ENCODE data around the gene TPRX2. TPM values are rescaled to one million over a fixed set of nuclear protein-coding genes. Genes with fewer than 3 reads are reported as not detected.
A peak's percentile ranks its signal among the peaks of the same experiment; 100 is the strongest.

The TPRX2 gene
- total RNA-seq, 6 experiments from 2014 or later = not detected

DNA sequence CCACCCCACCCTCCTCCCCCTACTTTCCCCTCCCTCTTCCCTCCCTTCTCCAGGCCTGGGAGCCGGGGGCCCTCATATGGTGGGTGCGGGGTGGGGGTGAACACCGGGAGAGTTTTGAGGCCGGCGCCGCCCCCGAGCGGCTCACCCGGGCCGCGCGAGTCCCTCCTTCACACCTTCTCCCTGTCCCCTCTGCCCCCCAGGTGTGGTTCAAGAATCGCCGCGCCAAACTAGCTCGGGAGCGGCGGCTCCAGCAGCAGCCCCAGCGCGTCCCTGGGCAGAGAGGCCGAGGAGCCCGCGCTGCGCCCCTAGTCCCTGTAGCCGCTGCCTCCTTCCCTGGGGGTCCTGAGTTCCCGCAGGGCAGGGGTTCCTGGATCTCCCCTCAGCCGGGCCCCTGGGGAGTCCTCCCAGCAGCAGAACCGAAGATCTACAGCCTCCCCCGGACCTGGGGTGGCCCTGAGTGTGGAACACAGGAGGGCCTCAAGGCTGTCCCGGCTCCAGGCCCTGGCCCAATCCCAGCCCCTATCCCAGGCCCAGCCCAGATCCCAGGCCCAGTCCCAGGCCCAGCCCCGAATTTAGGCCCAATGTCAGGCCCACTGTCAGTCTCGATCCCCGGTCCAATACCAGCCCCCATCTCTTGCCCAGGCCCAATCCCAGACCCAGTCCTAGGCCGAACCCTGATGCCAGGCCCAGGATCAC, 1.7 kb downstream of the TPRX2 start:
- intact Hi-C loops (cut with DNase I) = no loop called here
- TF ChIP-seq, protein P1, sequence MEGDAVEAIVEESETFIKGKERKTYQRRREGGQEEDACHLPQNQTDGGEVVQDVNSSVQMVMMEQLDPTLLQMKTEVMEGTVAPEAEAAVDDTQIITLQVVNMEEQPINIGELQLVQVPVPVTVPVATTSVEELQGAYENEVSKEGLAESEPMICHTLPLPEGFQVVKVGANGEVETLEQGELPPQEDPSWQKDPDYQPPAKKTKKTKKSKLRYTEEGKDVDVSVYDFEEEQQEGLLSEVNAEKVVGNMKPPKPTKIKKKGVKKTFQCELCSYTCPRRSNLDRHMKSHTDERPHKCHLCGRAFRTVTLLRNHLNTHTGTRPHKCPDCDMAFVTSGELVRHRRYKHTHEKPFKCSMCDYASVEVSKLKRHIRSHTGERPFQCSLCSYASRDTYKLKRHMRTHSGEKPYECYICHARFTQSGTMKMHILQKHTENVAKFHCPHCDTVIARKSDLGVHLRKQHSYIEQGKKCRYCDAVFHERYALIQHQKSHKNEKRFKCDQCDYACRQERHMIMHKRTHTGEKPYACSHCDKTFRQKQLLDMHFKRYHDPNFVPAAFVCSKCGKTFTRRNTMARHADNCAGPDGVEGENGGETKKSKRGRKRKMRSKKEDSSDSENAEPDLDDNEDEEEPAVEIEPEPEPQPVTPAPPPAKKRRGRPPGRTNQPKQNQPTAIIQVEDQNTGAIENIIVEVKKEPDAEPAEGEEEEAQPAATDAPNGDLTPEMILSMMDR (IDR thresholded peaks at IDR 0.05) = no peak
- peak; percentile 50 for TF ChIP-seq POLR2A (IDR thresholded peaks at IDR 0.05)
- Histone ChIP-seq H3K9me3 (no peaks in the 10 kb centered on the region), H3K36me3 (peaks cover 0 to 14% (median 0%) of the 10 kb centered on the region in 4 donors), H3K27me3 (no peaks in the 10 kb centered on the region), H3K27ac (no peak overlapping the region), H3K4me1 (no peaks in the 10 kb centered on the region), H3K4me3 (no peak overlapping the region)
- ATAC-seq (peak in 3 of 4 donors; percentile 2 to 23 (median 7)), DNase-seq (no peak)
- WGBS (ENCODE audit: insufficient coverage, low coverage, low lambda C conversion rate, missing lambda C conversion rate) = 23% methylated on average over 9 of the region's 34 CpGs

DNA sequence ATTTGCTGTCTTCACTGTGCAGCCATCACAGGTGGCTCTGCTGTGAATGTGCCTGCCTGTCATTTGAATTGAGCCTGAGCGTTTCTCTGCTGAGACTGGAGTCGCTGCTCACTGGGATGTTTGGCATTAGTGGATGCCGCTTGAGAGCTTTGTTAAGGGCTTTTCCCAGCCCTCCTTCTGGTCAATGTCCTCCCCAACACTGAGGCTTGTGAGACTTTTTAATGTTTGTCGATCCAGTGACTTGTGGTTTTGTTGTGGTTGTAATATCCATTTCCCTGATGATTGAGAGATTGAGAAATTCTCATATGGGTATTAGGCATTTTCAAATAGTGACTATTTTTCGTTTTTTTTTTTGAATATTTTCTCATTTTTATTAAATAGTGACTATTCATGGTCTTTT, 2.6 kb downstream of the TPRX2 start:
- Histone ChIP-seq H3K9me3 (no peaks in the 10 kb centered on the region), H3K27me3 (no peaks in the 10 kb centered on the region), H3K36me3 (peaks cover 0 to 14% (median 0%) of the 10 kb centered on the region in 4 donors), H3K4me1 (no peaks in the 10 kb centered on the region), H3K27ac (no peak overlapping the region), H3K4me3 (no peak overlapping the region)
- DNase-seq (no peak), ATAC-seq (peak in 2 of 4 donors; percentile 6 to 19)
- TF ChIP-seq, protein P1 (IDR thresholded peaks at IDR 0.05) = no peak
- intact Hi-C loops (cut with DNase I) = no loop called here
- 37% methylated on average over 2 of the region's 5 CpGs for WGBS (ENCODE audit: insufficient coverage, low coverage, low lambda C conversion rate, missing lambda C conversion rate)

DNA sequence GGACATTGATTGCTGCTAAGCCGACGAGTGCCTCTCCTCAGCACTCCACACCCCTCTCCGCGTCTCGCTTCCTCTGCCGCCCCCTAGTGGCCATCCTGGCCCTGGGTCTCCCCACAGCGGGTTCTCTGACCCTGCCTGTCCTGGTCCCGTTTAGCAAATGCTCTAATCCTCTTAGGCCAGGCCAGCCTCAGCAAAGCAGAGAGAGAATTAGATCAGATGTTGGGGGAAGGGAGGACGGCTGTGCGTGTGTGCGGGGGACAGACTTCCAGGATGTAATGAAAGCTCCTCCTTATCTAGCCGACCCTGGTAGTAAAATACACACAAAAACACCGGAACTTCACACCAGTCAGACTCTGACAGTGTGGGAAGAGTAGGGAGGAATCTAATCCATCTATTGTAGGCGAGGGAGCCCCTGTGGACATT, 4.5 kb downstream of the TPRX2 start:
- Histone ChIP-seq H3K4me1 (no peaks in the 10 kb centered on the region), H3K27me3 (no peaks in the 10 kb centered on the region), H3K4me3 (no peak overlapping the region), H3K9me3 (no peaks in the 10 kb centered on the region), H3K36me3 (peaks cover 0 to 33% (median under 1%) of the 10 kb centered on the region in 4 donors), H3K27ac (no peak overlapping the region)
- 14% methylated on average over 13 of the region's 14 CpGs for WGBS (ENCODE audit: insufficient coverage, low coverage, low lambda C conversion rate, missing lambda C conversion rate)
- intact Hi-C loops (cut with DNase I) = no loop called here
- TF ChIP-seq POLR2A (IDR thresholded peaks at IDR 0.05) = peak; percentile 18
- TF ChIP-seq, protein P1 (IDR thresholded peaks at IDR 0.05) = peak; percentile 79 to 98 (median 96)
- ATAC-seq = peak; percentile 56 to 91 (median 84)
- DNase-seq = peak; percentile 87 to 90 (median 88)

DNA sequence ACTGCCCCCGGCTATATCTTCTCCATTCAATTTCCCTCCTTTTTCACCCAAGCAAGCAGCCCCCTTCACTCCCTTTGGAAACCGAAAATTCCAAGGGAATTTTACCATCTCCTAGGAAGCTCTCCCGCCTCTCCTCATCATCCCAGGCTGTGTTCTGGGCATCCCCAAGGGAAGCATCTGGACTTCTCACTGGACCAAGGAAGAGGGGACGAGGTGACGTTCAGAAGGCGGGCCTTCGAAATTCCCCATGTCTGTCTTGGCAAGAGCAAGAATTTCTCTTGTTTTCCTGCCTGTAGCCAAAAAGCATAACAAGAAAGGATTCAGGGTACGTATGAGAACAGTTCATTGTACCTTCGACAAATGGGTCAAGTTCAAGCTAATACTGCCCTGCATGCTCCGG, 6.1 kb downstream of the TPRX2 start:
- H3K4me3 ChIP-seq = no peak overlapping the region
- no peaks in the 10 kb centered on the region for H3K27me3 ChIP-seq
- DNase-seq (no peak), ATAC-seq (no peak)
- H3K9me3 ChIP-seq = no peaks in the 10 kb centered on the region
- WGBS (ENCODE audit: insufficient coverage, low coverage, low lambda C conversion rate, missing lambda C conversion rate) = 65% methylated on average over 10 of the region's 10 CpGs
- H3K27ac ChIP-seq = no peak overlapping the region
- peaks cover 0 to 39% (median 2%) of the 10 kb centered on the region in 4 donors for H3K36me3 ChIP-seq
- no peaks in the 10 kb centered on the region for H3K4me1 ChIP-seq
- intact Hi-C loops (cut with DNase I) = no loop called here
- TF ChIP-seq, protein P1 (IDR thresholded peaks at IDR 0.05) = no peak
- no peak for TF ChIP-seq POLR2A (IDR thresholded peaks at IDR 0.05)
